ENCODE data around the gene ATP2C2. TPM values are rescaled to one million over a fixed set of nuclear protein-coding genes. Genes with fewer than 3 reads are reported as not detected.

ATP2C2 gene
- total RNA-seq, 1 donor from 2014 or later, result not detected

DNA sequence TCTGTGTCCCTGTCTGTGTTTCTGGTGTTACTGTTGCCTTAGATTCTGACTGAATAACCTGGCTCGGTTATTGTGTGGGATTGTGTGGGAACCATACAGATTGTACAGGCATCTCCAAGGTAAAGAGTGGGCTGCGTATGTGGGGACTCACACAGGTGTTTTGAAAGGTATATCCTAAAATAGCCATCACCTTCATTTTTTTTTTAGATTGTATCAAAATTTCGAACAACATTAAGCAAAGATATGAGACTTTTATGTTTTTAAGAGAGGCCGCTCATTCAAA lies 53.5 kb downstream of the ATP2C2 start:
- TF ChIP-seq, protein P1, sequence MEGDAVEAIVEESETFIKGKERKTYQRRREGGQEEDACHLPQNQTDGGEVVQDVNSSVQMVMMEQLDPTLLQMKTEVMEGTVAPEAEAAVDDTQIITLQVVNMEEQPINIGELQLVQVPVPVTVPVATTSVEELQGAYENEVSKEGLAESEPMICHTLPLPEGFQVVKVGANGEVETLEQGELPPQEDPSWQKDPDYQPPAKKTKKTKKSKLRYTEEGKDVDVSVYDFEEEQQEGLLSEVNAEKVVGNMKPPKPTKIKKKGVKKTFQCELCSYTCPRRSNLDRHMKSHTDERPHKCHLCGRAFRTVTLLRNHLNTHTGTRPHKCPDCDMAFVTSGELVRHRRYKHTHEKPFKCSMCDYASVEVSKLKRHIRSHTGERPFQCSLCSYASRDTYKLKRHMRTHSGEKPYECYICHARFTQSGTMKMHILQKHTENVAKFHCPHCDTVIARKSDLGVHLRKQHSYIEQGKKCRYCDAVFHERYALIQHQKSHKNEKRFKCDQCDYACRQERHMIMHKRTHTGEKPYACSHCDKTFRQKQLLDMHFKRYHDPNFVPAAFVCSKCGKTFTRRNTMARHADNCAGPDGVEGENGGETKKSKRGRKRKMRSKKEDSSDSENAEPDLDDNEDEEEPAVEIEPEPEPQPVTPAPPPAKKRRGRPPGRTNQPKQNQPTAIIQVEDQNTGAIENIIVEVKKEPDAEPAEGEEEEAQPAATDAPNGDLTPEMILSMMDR (IDR thresholded peaks at IDR 0.05), result no peak
- Mint-ChIP-seq H3K4me1 (ENCODE audit: low read depth) (no peaks in the 10 kb centered on the region), H3K9me3 (ENCODE audit: low read depth) (peaks cover 3% of the 10 kb centered on the region), H3K27ac (ENCODE audit: unreplicated experiment) (no peak overlapping the region), H3K36me3 (ENCODE audit: low read depth) (no peaks in the 10 kb centered on the region), H3K27me3 (ENCODE audit: low read depth) (peaks cover 38% of the 10 kb centered on the region), H3K4me3 (ENCODE audit: unreplicated experiment) (no peak overlapping the region)
- no peak for DNase-seq (ENCODE audit: low spot score)

DNA sequence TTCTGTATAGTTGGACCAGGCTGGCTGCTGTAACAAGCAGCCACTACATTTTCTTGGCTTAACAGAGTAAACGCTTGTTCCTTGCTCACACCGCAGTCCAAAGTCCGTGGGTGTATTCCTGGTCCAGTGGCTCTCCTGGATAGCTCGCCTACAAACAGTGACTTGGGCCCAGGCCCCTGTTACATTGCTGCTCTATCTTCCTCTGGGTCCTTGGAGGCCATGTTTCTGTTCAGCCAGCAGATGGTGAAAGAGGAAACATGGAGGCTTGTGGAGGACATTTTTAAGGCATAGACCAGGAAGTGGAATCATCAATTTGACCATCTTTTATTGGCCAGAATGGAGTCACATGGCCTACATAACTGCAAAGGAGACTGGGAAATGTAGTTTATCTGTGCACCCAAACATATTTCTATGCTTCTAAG lies 55.1 kb downstream of the ATP2C2 start:
- Mint-ChIP-seq H3K4me3 (ENCODE audit: unreplicated experiment) (no peak overlapping the region), H3K27me3 (ENCODE audit: low read depth) (peaks cover 32% of the 10 kb centered on the region)
- TF ChIP-seq, protein P1 (IDR thresholded peaks at IDR 0.05), result no peak

DNA sequence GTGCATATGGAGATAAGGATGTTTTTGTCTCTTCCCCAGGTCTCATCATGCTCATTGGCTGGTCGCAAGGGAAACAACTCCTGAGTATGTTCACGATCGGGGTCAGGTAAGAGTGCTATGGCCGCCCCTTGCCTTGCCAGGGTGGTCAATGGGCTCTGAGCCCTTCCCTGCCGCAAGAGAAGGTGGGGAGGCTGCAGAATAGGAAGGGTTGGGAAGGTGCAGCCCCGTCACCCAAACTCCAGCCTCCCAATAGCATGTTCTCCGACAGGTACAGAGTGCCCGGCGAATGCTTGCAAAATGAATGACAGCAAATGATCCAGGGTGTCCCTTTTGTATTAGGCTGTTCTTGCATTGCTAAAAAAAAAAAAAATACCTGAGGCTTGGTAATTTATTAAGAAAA lies 57.4 kb downstream of the ATP2C2 start:
- TF ChIP-seq, protein P1 (IDR thresholded peaks at IDR 0.05), result no peak
- Mint-ChIP-seq H3K27ac (ENCODE audit: unreplicated experiment) (no peak overlapping the region), H3K4me1 (ENCODE audit: low read depth) (no peaks in the 10 kb centered on the region), H3K9me3 (ENCODE audit: low read depth) (peaks cover 3% of the 10 kb centered on the region), H3K36me3 (ENCODE audit: low read depth) (no peaks in the 10 kb centered on the region), H3K4me3 (ENCODE audit: unreplicated experiment) (no peak overlapping the region), H3K27me3 (ENCODE audit: low read depth) (peaks cover 29% of the 10 kb centered on the region)
- peak; percentile 55 for DNase-seq (ENCODE audit: low spot score)

More for the DNA sequence above, 55.1 kb downstream of the ATP2C2 start:
- Mint-ChIP-seq H3K27ac (ENCODE audit: unreplicated experiment) (no peak overlapping the region), H3K4me1 (ENCODE audit: low read depth) (no peaks in the 10 kb centered on the region), H3K9me3 (ENCODE audit: low read depth) (peaks cover 3% of the 10 kb centered on the region), H3K36me3 (ENCODE audit: low read depth) (no peaks in the 10 kb centered on the region)
- peak; percentile 35 for DNase-seq (ENCODE audit: low spot score)

DNA sequence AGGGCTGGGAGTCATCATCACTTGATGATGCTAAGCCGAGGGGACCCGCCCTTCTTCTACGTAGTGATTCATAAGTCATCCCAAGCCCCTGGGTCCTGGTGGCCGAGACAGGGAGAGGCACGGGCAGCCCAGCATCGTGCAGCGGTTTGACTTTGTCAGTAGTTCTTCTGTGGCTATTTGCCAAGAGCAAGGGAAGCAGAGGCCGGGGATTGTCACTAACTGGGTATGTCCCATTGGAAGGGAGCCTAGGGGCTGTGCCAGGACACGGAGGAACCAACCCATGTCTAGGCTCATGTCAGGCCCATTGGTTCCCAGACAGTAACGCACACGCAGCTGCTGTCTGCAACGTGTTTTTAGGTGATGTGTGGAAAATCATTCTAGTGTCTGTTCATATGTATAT lies 58.5 kb downstream of the ATP2C2 start:
- Mint-ChIP-seq H3K36me3 (ENCODE audit: low read depth) (no peaks in the 10 kb centered on the region), H3K4me3 (ENCODE audit: unreplicated experiment) (no peak overlapping the region), H3K4me1 (ENCODE audit: low read depth) (no peaks in the 10 kb centered on the region), H3K27ac (ENCODE audit: unreplicated experiment) (no peak overlapping the region), H3K9me3 (ENCODE audit: low read depth) (peaks cover 3% of the 10 kb centered on the region), H3K27me3 (ENCODE audit: low read depth) (peaks cover 38% of the 10 kb centered on the region)
- no peak for DNase-seq (ENCODE audit: low spot score)
- TF ChIP-seq, protein P1 (IDR thresholded peaks at IDR 0.05), result no peak

DNA sequence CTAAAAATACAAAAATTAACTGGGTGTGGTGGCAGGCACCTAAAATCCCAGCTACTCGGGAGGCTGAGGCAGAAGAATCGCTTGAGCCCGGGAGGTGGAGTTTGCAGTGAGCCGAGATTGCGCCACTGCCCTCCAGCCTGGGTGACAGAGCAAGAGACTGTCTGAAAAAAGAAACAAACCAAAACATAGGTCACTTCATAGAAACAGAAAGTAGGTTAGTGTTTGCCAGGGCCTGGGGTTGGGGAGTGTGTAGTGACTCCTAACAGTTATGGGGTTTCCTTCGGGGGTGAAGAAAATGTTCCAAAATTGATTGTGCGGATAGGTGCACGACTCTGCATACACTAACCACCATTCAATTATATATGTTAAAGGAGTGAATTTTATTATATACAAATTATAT lies 59.2 kb downstream of the ATP2C2 start:
- Mint-ChIP-seq H3K4me1 (ENCODE audit: low read depth) (no peaks in the 10 kb centered on the region), H3K4me3 (ENCODE audit: unreplicated experiment) (no peak overlapping the region), H3K9me3 (ENCODE audit: low read depth) (peaks cover 3% of the 10 kb centered on the region), H3K36me3 (ENCODE audit: low read depth) (no peaks in the 10 kb centered on the region), H3K27ac (ENCODE audit: unreplicated experiment) (no peak overlapping the region), H3K27me3 (ENCODE audit: low read depth) (peaks cover 40% of the 10 kb centered on the region)
- DNase-seq (ENCODE audit: low spot score), result no peak
- TF ChIP-seq, protein P1 (IDR thresholded peaks at IDR 0.05), result no peak
